HUDEP-2 (cell line): Measurements from ENCODE around the gene TMEM236.
"Not testable (repeated sequence)": the region's sequence is repeated elsewhere in the genome, so short reads cannot be mapped to it uniquely, and the experiment has no call there.

Source experiments
- DNase-seq, 76 experiments: peaks; one replicate each; lab custom pipeline; 2025; ENCODE audit not compliant: unreplicated experiment in 76 of 76; lab: John Stamatoyannopoulos, UW

The TMEM236 gene

DNA sequence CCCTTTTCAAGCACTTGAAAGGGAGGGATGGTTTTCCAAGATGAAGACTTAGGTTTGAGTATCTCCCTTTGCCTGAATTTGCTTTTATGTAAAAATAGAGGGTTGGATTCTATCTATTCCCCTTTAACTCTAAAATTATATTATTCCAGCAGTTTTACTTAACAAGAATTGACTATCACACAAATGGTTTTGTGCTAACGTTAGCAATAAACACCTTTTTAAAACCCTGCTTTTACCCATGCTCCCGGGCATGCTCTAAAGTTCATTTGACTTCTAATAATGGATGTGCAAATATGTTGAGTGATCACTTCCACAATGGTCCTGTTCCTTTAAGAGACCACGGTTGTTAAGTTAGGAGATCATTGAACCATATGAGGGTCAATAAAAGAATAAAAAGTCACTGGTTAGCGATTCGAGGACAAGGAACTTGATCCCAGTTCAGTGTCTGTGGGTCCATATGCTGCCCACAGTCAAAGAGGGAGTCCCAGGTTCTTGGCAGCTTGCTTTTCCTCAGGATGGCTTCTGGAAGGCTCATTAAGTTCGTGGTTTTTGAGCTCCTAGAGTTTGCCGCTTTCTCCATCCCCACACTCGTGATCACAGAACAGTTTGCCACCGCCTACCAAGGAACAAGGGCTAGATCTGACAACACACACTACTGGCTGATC is at the start of gene TMEM236:
Gene TMEM236, plus strand, starts transcription at position 421 of the 665 bp plus-strand sequence. Its CDS starts 95 bp downstream, at position 516.
- no peak for DNase-seq

DNA sequence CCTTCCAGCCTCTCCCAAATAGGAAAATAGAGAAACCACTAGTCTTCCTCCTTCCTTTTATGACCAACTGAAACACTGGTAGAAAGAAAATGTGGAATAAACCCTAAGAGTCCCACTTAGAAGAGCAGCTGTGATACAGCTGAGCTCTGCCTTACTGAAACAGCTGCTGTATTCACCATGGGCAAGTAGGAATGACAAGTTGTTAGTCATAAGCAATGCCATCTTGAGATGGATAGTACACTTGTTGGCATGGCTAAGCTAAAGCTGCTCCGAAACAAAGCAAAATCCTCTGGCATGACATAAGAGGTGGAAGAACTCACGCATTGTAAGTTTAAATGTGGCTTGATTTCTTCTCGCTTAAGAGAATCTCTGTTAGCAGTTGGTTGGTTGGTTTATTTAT is 48.3 kb upstream of the TMEM236 start:
- no peak for DNase-seq

DNA sequence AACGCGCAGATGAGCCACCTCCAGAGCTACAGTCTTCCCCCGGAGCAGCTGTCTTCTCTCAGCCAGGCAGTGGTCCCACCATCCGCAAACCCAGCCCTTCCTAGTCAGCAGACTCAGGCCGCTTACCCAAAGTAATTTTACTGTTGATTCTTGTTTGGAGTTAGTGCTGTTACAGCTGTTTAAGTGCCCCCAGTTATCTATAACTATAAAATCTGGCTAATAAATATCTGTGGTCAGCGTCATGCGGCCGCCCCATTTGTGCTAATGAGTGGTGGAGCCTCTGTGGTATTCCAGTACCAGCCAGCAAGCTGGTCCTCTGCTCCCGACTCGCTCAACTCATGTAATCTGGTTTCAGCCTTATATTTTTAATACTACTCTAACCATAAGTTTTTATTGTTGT is 43.2 kb upstream of the TMEM236 start:
- DNase-seq = no peak

DNA sequence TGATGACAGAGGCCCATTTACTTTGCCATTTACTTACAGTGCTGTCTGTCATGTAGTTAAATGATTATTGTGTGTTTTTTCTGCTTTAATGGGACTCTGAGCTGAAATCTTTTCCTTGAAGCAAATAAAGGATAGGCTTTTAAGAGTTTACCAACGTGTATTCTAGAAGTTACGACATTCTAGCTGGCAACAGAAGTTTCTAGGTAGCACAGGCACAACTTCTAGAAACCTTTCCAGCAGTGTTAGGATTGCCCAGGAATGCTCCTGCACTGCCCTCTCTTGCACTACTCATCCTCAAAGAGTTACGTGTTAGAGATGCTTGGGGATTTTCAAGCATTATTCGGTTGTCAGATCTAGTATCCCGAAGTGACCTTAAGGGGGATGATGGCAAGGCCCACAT is 42.5 kb upstream of the TMEM236 start:
- DNase-seq = no peak

DNA sequence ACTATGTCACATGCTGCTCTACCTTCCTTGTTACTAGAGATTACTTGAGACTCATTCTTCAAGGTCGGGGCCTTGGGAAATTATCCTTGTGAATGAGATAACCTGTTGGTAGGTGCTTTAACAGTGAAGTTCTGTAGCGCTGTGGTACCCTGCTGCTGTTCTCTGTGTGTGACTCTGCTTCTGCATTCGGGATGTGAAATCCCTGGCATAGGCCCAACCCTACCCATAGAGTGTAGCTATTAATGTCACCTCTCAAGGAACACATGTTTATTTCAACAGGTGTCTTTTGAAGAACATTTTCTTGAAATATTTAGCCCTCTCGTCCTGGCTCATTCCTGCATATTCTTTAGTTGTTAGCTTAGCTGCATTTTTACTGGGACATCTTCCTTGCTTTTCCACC is 41.8 kb upstream of the TMEM236 start:
- no peak for DNase-seq

DNA sequence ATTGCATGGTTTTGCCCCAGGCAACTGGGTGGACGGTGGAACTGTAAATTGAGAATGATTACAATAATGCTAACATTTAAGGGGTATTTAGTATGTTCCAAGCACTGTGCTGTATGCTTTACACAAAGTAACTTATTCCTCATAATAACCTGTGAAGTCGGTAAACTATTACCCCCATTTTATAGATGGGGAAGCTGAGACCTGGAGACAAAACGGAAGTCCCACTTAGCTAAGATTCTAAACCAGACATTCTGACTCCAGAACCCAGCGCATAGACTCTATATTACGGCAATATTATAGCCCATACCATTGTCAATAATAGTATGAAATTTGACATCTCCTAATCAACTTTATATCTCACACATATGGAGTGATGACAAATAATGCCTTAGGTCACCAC is 39.9 kb upstream of the TMEM236 start:
- DNase-seq = no peak

GRCh38 chr10:17712717-17713471 is 39.1 kb upstream of the TMEM236 start:
- no peak for DNase-seq

GRCh38 chr10:17713758-17714157 is 38.2 kb upstream of the TMEM236 start:
- no peak for DNase-seq

DNA sequence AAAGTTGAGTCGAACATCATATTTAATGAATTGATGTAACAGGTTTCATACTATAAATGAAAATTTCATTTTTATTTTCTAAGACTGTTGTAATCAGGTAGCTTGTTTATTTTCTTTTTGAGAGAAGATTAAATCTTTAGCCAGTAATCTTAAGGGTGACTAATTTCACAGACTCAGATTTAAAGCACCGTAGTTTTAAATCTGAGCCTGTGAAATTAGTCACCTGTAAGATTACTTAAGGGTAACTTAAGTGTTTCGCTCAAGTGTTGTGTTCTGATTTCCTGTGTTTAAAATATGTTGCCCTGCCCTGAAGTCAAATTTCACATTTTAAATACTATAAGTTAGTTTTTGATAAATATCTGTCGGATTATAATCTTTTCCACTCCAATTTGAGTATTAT is 35.8 kb upstream of the TMEM236 start:
- DNase-seq = no peak

GRCh38 chr10:17722317-17723014 is 29.5 kb upstream of the TMEM236 start:
- DNase-seq = not testable (repeated sequence)

DNA sequence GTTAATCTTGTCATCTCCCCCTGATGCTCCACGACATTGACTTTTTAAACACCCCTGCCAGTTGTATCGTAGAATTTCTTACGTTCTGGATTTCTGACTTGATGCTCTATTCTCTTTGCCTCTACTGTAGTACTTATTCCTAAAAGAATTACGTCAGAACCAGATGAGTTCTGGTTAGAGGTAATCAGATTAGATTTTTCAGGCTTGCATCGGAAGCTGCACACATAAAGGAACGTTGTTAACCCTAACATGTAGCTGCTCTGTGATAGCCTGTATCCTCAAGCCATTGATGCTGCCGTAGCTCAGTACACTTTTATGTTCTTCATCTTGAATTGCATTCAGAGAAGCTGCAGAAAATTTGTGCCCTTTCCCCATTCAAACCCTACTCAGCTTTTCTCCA is 26.3 kb upstream of the TMEM236 start:
- no peak for DNase-seq

DNA sequence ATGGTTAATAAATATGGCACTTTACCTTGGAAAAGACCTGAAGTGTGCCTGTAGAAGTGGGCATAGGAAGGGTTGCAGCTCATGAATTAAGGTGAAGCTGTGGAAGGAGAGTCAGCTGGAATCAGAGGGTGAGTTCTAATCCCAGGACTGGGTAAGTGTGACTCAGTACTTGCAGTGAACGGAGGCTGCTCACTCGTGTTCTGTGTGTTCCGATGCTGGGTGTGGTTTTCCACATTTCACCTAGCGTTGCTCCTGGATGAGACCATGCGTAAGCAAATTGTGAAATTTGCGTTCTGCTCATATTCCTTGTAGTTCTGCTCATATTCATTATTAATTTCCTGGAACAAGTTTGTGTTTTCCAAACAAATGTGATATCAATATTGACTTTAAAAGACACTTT is 22.4 kb upstream of the TMEM236 start:
- DNase-seq = no peak

- no peak for DNase-seq
Measured at GRCh38 chr10:17730667-17731066, 21.3 kb upstream of the TMEM236 start.

DNA sequence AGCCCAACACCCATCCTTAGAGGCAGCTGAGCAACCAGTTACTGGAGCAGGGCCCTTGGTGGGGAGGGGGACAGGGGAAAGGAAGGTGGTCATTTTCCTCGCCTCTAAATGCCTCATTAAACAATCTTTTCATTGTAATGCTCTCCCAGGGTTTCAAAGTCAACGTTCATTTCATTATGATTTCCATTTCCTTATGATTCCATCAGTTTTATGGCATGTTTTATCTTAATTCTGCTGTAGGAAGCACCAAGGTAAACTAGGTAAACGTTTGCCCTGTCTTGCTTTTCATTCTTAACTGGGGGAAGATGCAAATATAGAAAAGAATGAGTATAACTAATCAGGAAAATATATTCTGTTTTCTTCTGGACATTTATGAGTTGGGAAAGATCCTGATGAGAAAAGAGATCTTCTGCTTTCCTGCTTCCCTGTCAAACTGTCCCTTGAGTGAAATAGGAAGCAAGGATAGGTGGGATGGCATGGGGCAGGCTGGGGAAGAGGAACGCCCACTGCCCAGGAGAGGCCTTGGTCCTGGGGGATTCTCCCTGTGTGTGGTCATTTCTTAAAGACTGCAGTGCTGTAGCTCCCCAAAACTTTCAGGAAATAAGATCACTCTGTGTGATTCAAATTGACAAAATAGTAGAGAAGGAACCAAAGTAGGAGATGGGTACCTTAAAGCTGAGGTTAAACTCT is 20.5 kb upstream of the TMEM236 start:
- no peak for DNase-seq

GRCh38 chr10:17733620-17734019 is 18.4 kb upstream of the TMEM236 start:
- DNase-seq = no peak

GRCh38 chr10:17734432-17735080 is 17.4 kb upstream of the TMEM236 start:
- no peak for DNase-seq

DNA sequence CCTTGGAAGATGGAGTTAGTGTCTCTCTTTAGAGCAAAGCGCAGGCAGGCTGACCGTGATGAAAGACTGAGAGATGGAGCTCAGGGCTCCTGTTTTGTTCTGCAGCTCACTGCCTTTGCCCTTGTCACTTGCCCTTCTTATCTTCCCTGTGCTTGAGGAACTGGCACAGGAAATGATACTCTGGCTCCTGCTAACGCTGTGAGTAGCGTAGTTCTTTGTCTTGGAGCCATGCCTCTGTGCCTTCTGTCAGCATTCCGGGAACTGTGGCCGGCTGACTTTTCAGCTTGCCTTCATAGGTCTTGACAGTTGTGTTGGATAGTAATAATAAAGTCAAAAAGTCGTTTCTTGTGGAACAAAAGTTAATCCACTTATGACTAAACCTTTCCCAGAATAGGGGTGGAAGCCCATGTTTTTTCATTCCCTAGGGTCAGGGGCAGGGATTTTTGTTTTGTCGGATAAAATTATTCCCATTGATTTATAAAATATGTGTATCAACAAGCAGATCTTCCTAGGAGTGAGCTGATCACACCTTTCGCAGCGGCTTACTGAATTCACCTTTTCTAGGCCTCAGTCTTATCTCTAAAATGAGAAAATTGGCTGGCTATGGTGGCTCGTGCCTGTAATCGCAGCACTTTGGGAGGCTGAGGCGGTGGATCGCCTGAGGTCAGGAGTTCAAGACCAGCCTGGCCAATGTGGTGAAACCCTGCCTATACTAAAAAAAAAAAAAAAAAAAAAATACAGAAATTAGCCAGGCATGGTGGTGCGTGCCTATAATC is 16.6 kb upstream of the TMEM236 start:
- DNase-seq = peak in 1 of 76 experiments; percentile 21

DNA sequence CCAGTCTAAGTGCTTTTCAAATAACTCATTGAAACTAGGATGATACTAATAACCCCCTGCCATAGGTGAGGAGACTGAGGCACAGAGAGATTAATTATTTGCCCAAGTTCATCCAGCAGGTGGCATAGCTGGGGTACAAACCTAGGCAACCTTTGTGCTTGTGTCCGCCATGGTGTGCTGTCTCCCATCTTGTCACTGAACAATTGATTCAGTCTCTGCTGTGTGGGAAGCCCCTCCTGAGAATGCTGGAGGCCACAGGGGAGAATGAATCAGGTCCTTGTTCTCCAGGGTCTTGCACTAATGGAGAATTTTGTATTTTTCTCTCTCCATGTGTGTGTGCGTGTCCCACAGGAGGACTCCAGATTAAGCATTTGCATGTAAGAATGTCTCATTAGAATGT is 15.8 kb upstream of the TMEM236 start:
- DNase-seq = no peak

DNA sequence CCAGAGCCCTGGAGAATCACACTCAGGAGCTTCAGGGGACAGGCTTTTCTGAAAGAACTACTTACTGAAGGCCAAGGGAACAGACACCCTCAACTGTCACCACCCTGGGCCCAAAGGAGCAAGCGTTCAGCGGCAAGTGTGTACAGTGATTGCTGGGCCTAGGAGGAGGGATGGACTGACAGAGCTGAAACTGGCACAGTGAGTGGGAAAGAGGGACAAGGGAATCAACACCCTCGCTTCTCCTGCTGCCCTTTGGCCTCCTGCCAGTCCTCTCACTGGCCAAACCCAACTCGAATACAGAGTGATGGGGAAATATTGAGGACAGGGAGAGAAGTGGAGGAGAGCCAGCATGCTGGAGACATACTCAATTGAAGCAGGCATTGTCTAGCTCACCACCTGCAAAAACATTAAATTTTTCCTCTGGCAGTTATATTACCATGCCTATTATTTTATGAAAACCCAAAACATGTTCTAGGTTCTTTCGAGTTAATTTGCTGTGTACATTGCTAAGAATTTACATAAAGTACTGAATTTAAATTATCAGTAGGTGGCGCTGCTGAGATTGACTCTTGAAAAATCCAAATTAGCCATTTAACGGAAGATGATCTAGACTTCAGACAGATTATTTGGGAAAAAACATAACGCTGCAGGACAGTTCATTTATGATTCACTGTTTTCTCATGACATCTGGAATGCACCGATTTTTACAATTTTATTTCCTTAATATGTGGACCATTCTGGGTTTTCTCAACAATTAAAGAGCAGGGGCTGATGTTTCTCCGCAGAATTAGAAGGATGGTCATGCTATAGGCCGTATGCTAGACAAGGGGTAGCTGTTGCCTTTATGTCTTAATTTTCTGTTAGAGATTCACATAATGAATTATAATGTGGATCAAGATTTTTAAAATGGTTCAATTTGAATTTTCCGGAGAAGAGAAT is 14.7 kb upstream of the TMEM236 start:
- peak in 8 of 76 experiments; percentile 7 to 42 (median 13) for DNase-seq
